Gastrocnemius medialis (tissue), 4 donors: ENCODE data around the gene MEIS3.

Source experiments
- POLR2A ChIP-seq, 2 donors: fragments of 450-650 bp; IDR thresholded peaks; one replicate each; pipeline ENCODE4 v1.6.1; 2017; ENCODE audit warnings: antibody characterized with exemption in 2 of 2, mild to moderate bottlenecking in 2 of 2, moderate library complexity in 2 of 2
- TF ChIP-seq, protein P1 (sequence below), 5 experiments: fragments of 450-650 bp in 3 of 5; fragments of 200-600 bp in 2 of 5; sonication (generic) in 2 of 5; IDR thresholded peaks in 4 of 5; conservative IDR thresholded peaks in 1 of 5; 1 replicate in 4 of 5; 2 replicates in 1 of 5; pipeline ENCODE4 v1.5.1; 2016 to 2019; ENCODE audit warnings: antibody characterized with exemption in 5 of 5, mild to moderate bottlenecking in 3 of 5, moderate library complexity in 3 of 5

DNA sequence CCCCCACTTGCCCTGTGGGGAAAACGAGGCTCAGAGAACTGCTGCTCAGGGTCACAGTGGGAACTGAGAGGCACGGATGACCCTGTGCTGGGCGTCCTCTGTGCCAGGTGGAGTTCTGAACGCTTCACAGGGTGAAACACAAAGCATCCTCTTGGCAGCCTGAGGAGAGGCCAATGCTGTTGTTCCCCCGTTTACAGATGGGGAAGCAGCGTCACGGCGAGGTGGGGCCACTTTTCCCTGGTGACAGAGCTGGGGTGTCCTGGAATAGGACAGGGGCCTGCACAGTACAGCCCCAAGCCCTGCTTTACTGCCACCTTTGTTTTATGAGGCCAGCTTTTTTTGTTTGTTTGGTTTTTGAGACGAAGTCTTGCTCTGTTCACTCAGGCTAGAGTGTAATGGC lies 48.1 kb downstream of the MEIS3 start:
- TF ChIP-seq, protein P1, sequence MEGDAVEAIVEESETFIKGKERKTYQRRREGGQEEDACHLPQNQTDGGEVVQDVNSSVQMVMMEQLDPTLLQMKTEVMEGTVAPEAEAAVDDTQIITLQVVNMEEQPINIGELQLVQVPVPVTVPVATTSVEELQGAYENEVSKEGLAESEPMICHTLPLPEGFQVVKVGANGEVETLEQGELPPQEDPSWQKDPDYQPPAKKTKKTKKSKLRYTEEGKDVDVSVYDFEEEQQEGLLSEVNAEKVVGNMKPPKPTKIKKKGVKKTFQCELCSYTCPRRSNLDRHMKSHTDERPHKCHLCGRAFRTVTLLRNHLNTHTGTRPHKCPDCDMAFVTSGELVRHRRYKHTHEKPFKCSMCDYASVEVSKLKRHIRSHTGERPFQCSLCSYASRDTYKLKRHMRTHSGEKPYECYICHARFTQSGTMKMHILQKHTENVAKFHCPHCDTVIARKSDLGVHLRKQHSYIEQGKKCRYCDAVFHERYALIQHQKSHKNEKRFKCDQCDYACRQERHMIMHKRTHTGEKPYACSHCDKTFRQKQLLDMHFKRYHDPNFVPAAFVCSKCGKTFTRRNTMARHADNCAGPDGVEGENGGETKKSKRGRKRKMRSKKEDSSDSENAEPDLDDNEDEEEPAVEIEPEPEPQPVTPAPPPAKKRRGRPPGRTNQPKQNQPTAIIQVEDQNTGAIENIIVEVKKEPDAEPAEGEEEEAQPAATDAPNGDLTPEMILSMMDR (IDR thresholded peaks at IDR 0.05 in 4 of 5, conservative IDR thresholded peaks at IDR 0.05 in 1 of 5) = no peak
- TF ChIP-seq POLR2A (IDR thresholded peaks at IDR 0.05) = no peak
